Pancreas (tissue), 10 donors: Measurements from ENCODE around the gene RIN3. TPM values are rescaled to one million over a fixed set of nuclear protein-coding genes. Genes with fewer than 3 reads are reported as not detected.

Experiments
- ATAC-seq, 4 donors: fragments of 200-7000 bp; cut with Tn5 transposase; one replicate each; pipeline versions ENCODE4 v1.8.0 to v1.9.1; 2020; ENCODE audit warnings: mild to moderate bottlenecking in 4 of 4, moderate library complexity in 4 of 4
- DNase-seq, 6 donors: peaks; one replicate each; pipeline ENCODE4 v3.0.0-alpha.2; 2020
- FAIRE-seq: peaks from 2 replicates; lab custom pipeline; 2012; peaks lifted over from hg19 to GRCh38; lab: Jason Lieb, UNC
- H3K27ac ChIP-seq, 4 donors: fragments of 200-600 bp; sonication (generic); 1 replicate in 3 of 4; 2 replicates in 1 of 4; pipeline versions ENCODE4 v1.5.0 to v1.8.0; 2020
- H3K27me3 ChIP-seq, 4 donors: fragments of 200-600 bp; one replicate each; pipeline ENCODE4 v1.8.0; 2021
- H3K36me3 ChIP-seq, 3 donors: fragments of 200-600 bp; sonication (generic) in 1 of 3; one replicate each; pipeline versions ENCODE4 v1.5.0 to v1.8.0; 2020 to 2021
- H3K4me1 ChIP-seq, 3 donors: fragments of 200-600 bp; one replicate each; pipeline ENCODE4 v1.8.0; 2021
- H3K4me3 ChIP-seq, 4 donors: fragments of 200-600 bp; sonication (generic) in 2 of 4; one replicate each; pipeline versions ENCODE4 v1.5.0 to v1.8.0; 2020 to 2021
- H3K9me3 ChIP-seq, 4 donors: fragments of 200-600 bp; one replicate each; pipeline ENCODE4 v1.8.0; 2021
- WGBS, 2 donors: extraction: QIAGEN DNeasy Blood & Tissue Kit; methylation state at CpG; one replicate each; pipeline ENCODE4 v1.1.7; 2013; 5-methylcytosine and 5-hydroxymethylcytosine counted together
- intact Hi-C, 3 donors: fragments of 100-400 bp; cut with DNase I; formaldehyde crosslinking; loops; one replicate each; pipeline versions ENCODE4 v1.11.1 to v1.14.2; 2022
- polyA plus RNA-seq, 2 donors: library from polyadenylated mRNA; stranded (reverse); fragments of 200-250 nt; gene quantifications; one replicate each; pipeline ENCODE4 v1.2.3, GENCODE V29; 2013
- total RNA-seq, 6 donors: library from RNA; stranded (reverse); fragmentation: NEBNext Ultra II Directional in 4 of 6; extraction: Animal tissue kit (Norgen Biotek cat#: 25700) in 4 of 6; gene quantifications; one replicate each; pipeline versions ENCODE4 v1.2.1 to v1.2.4, GENCODE V29; 2021 to 2023
- TF ChIP-seq, protein P1 (sequence below), 4 donors: fragments of 200-600 bp; sonication (generic) in 3 of 4; IDR thresholded peaks; one replicate each; pipeline versions ENCODE4 v1.5.0 to v1.8.0; 2021; ENCODE audit warnings: antibody characterized with exemption in 4 of 4
- donor health status: healthy with polysubstance abuse.
- donor health status: DM: no; HTN: no; CAD: no; lungs with moderate emphysema.
- donor health status: DM: no; HTN: no; CAD: no.
- donor health status: control.
- donor health status: control.
- donor health status: Bipolar disorder and iron deficiency.
- donor health status: DM: yes; HTN: yes; CAD: no.
- donor health status: DM: no; HTN: no; CAD: no.
- donor health status: DM: no; HTN: no; CAD: no.
- donor health status: DM: yes; HTN: yes; CAD: no.

RIN3 gene
- total and polyA plus RNA-seq, 8 donors, result 1.1 to 9.0 (median 2.3) TPM

GRCh38 chr14:92575061-92575747 lies 61.6 kb downstream of the RIN3 start:
- Histone ChIP-seq H3K27me3 (no peaks in the 10 kb centered on the region), H3K9me3 (no peaks in the 10 kb centered on the region), H3K27ac (no peak overlapping the region), H3K4me3 (no peak overlapping the region), H3K4me1 (no peaks in the 10 kb centered on the region), H3K36me3 (no peaks in the 10 kb centered on the region)
- no peak for ATAC-seq
- intact Hi-C loops, result no loop called here
- DNase-seq, result no peak
- TF ChIP-seq, protein P1, sequence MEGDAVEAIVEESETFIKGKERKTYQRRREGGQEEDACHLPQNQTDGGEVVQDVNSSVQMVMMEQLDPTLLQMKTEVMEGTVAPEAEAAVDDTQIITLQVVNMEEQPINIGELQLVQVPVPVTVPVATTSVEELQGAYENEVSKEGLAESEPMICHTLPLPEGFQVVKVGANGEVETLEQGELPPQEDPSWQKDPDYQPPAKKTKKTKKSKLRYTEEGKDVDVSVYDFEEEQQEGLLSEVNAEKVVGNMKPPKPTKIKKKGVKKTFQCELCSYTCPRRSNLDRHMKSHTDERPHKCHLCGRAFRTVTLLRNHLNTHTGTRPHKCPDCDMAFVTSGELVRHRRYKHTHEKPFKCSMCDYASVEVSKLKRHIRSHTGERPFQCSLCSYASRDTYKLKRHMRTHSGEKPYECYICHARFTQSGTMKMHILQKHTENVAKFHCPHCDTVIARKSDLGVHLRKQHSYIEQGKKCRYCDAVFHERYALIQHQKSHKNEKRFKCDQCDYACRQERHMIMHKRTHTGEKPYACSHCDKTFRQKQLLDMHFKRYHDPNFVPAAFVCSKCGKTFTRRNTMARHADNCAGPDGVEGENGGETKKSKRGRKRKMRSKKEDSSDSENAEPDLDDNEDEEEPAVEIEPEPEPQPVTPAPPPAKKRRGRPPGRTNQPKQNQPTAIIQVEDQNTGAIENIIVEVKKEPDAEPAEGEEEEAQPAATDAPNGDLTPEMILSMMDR (IDR thresholded peaks at IDR 0.05), result no peak
- 47 to 62% methylated on average over 7 of the region's 7 CpGs for WGBS, 2 donors
- FAIRE-seq, result no peak

DNA sequence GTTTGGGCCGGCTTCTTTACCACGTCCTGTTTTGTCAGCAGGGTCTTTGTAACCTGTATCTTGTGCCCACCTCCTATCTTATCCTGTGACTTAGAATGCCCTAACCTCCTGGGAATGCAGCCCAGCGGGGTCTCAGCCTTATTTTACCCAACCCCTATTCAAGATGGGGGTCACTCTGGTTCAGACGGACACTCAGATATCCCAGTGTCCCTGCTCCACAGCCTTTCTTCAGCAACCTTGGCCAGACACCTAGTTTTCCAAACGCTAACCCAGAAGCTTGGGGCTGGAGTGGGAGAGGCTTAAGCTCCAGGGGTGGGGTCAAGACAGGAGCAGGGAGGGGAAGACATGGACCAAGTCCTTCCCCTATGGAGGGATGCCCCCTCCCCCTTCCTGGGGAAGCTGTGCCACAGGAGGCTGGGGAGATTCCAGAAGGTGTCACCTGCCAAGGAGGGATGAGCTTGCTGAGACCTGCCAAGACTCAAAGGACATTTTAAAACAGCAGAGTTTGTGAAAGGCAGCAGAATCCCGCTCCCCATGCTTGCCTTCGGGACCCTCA lies 62.2 kb downstream of the RIN3 start:
- ATAC-seq, result no peak
- no peak for FAIRE-seq
- TF ChIP-seq, protein P1 (IDR thresholded peaks at IDR 0.05), result no peak
- no peak for DNase-seq
- no peaks in the 10 kb centered on the region for H3K27me3 ChIP-seq
- no peaks in the 10 kb centered on the region for H3K4me1 ChIP-seq
- H3K27ac ChIP-seq, result no peak overlapping the region
- 59 to 63% methylated on average over 7 of the region's 7 CpGs for WGBS, 2 donors
- H3K36me3 ChIP-seq, result no peaks in the 10 kb centered on the region
- H3K4me3 ChIP-seq, result no peak overlapping the region
- H3K9me3 ChIP-seq, result no peaks in the 10 kb centered on the region
- intact Hi-C loops, result no loop called here

GRCh38 chr14:92577321-92577742 lies 63.8 kb downstream of the RIN3 start:
- Histone ChIP-seq H3K27me3 (no peaks in the 10 kb centered on the region), H3K4me1 (no peaks in the 10 kb centered on the region), H3K9me3 (no peaks in the 10 kb centered on the region), H3K4me3 (no peak overlapping the region), H3K36me3 (no peaks in the 10 kb centered on the region), H3K27ac (no peak overlapping the region)
- TF ChIP-seq, protein P1 (IDR thresholded peaks at IDR 0.05), result no peak
- FAIRE-seq (no peak), DNase-seq (no peak), ATAC-seq (no peak)
- 70 to 84% methylated on average over 13 of the region's 13 CpGs for WGBS, 2 donors
- intact Hi-C loops, result no loop called here

GRCh38 chr14:92578511-92578910 lies 64.9 kb downstream of the RIN3 start:
- H3K36me3 ChIP-seq, result no peaks in the 10 kb centered on the region
- ATAC-seq (no peak), FAIRE-seq (no peak), DNase-seq (no peak)
- H3K27ac ChIP-seq, result no peak overlapping the region
- no peaks in the 10 kb centered on the region for H3K27me3 ChIP-seq
- TF ChIP-seq, protein P1 (IDR thresholded peaks at IDR 0.05), result no peak
- intact Hi-C loops, result no loop called here
- H3K4me3 ChIP-seq, result no peak overlapping the region
- no peaks in the 10 kb centered on the region for H3K4me1 ChIP-seq
- H3K9me3 ChIP-seq, result no peaks in the 10 kb centered on the region
- WGBS, 2 donors, result 86 to 92% methylated on average over 3 of the region's 3 CpGs
